Chondrocyte (in vitro differentiated cells): Measurements from ENCODE around the gene ZNF697. TPM values are rescaled to one million over a fixed set of nuclear protein-coding genes. Genes with fewer than 3 reads are reported as not detected.
"Not testable (repeated sequence)": the region's sequence is repeated elsewhere in the genome, so short reads cannot be mapped to it uniquely, and the experiment has no call there.

Source experiments
- DNase-seq: peaks from one replicate; pipeline ENCODE4 v3.0.0; 2021; ENCODE audit warnings: mixed read lengths, low spot score
- H3K27ac Mint-ChIP-seq: one replicate; pipeline ENCODE4 v1.8.0; 2021; ENCODE audit warnings: mild to moderate bottlenecking, moderate library complexity, mixed read lengths; ENCODE audit not compliant: unreplicated experiment
- H3K27me3 Mint-ChIP-seq: 2 replicates; pipeline ENCODE4 v1.8.0; 2021; ENCODE audit warnings: low read depth, mixed read lengths
- H3K36me3 Mint-ChIP-seq: 2 replicates; pipeline ENCODE4 v1.8.0; 2021; ENCODE audit warnings: low read depth, mixed read lengths
- H3K4me1 Mint-ChIP-seq: 2 replicates; pipeline ENCODE4 v1.8.0; 2021; ENCODE audit warnings: low read depth, mild to moderate bottlenecking, mixed read lengths
- H3K4me3 Mint-ChIP-seq: one replicate; pipeline ENCODE4 v1.8.0; 2021; ENCODE audit warnings: mild to moderate bottlenecking, moderate library complexity, mixed read lengths; ENCODE audit not compliant: unreplicated experiment
- H3K9me3 Mint-ChIP-seq: 2 replicates; pipeline ENCODE4 v1.8.0; 2021; ENCODE audit warnings: low read depth, mixed read lengths
- CTCF ChIP-seq: fragments of 200-600 bp; sonication (generic); IDR thresholded peaks from 2 replicates; pipeline ENCODE4 v1.5.0; 2021; ENCODE audit warnings: antibody characterized with exemption, mild to moderate bottlenecking, moderate library complexity
- total RNA-seq: library from RNA; stranded (reverse); gene quantifications from 3 replicates; pipeline ENCODE4 v1.2.1, GENCODE V29; 2021

Gene ZNF697
- total RNA-seq, 1 donor from 2014 or later: 13.6 TPM

- H3K4me1 Mint-ChIP-seq: peaks cover 31% of the 10 kb centered on the region
- no peak overlapping the region for H3K27ac Mint-ChIP-seq
- peaks cover 4% of the 10 kb centered on the region for H3K36me3 Mint-ChIP-seq
- H3K27me3 Mint-ChIP-seq: peaks cover 6% of the 10 kb centered on the region
- DNase-seq: no peak
- peak; percentile 85 for TF ChIP-seq CTCF
- peaks cover 15% of the 10 kb centered on the region for H3K9me3 Mint-ChIP-seq
- no peak overlapping the region for H3K4me3 Mint-ChIP-seq
Observed at GRCh38 chr1:119582801-119583200, 65.3 kb downstream of the ZNF697 start.

GRCh38 chr1:119581076-119581475, 67.0 kb downstream of the ZNF697 start:
- DNase-seq, H3K4me3 Mint-ChIP-seq, H3K36me3 Mint-ChIP-seq, H3K27ac Mint-ChIP-seq: not testable (repeated sequence)
- H3K9me3 Mint-ChIP-seq: peaks cover 15% of the 10 kb centered on the region
- H3K4me1 Mint-ChIP-seq: peaks cover 21% of the 10 kb centered on the region
- H3K27me3 Mint-ChIP-seq: peaks cover 11% of the 10 kb centered on the region

GRCh38 chr1:119573886-119574285, 74.2 kb downstream of the ZNF697 start:
- H3K27me3 Mint-ChIP-seq: peaks cover 30% of the 10 kb centered on the region
- no peak overlapping the region for H3K4me3 Mint-ChIP-seq
- peaks cover 4% of the 10 kb centered on the region for H3K9me3 Mint-ChIP-seq
- H3K4me1 Mint-ChIP-seq: peaks cover 18% of the 10 kb centered on the region
- no peak for DNase-seq
- no peak for TF ChIP-seq CTCF
- no peak overlapping the region for H3K27ac Mint-ChIP-seq
- peaks cover 9% of the 10 kb centered on the region for H3K36me3 Mint-ChIP-seq

- not testable (repeated sequence) for DNase-seq, H3K9me3 Mint-ChIP-seq, H3K27ac Mint-ChIP-seq, H3K4me3 Mint-ChIP-seq, H3K36me3 Mint-ChIP-seq
- H3K4me1 Mint-ChIP-seq: peaks cover 15% of the 10 kb centered on the region
- H3K27me3 Mint-ChIP-seq: peaks cover 37% of the 10 kb centered on the region
- TF ChIP-seq CTCF: peak; percentile 54
Observed at GRCh38 chr1:119569930-119570622, 78.0 kb downstream of the ZNF697 start.

Other genes with a start within 250 kb of the ZNF697 start
- not detected in 3 replicates for gene HSD3B2, start 233.1 kb downstream of the ZNF697 start, total RNA-seq
- gene HSD3B1, start 141.1 kb downstream of the ZNF697 start, total RNA-seq: not detected in 3 replicates
- gene PHGDH, start 63.7 kb upstream of the ZNF697 start, total RNA-seq: 65.8 to 300 TPM (median 274 TPM) in 3 replicates
- gene HMGCS2, start 120.6 kb upstream of the ZNF697 start, total RNA-seq: not detected in 3 replicates
- gene REG4, start 163.2 kb upstream of the ZNF697 start, total RNA-seq: not detected in 3 replicates
- gene ADAM30, start 248.2 kb upstream of the ZNF697 start, total RNA-seq: not detected in 3 replicates